CD14-positive monocyte (primary cell): ENCODE results near the gene ZNF727. TPM values are rescaled to one million over a fixed set of nuclear protein-coding genes. Genes with fewer than 3 reads are reported as not detected.

Experiments used
- polyA plus RNA-seq, 3 donors: library from polyadenylated mRNA; depleted of rRNA in 1 of 3; unstranded in 2 of 3; stranded (reverse) in 1 of 3; fragments of 300-500 nt in 2 of 3; fragments of >200 nt in 1 of 3; fragmentation: Illumina TruSeq in 2 of 3; gene quantifications; 1 replicate in 2 of 3; 2 replicates in 1 of 3; pipeline ENCODE4 v1.2.3, GENCODE V29; 2012 to 2021

Gene ZNF727
- polyA plus RNA-seq, 3 donors: not detected

Other genes with a start within 250 kb of the ZNF727 start
- gene ZNF722, start 46.6 kb upstream of the ZNF727 start, polyA plus RNA-seq: not detected
- not detected for gene ZNF735, start 161.8 kb downstream of the ZNF727 start, polyA plus RNA-seq
- not detected for gene ZNF679, start 183.0 kb downstream of the ZNF727 start, polyA plus RNA-seq